Neuronal stem cell (in vitro differentiated cells): ENCODE results near the gene RASSF3.

Experiments
- DNase-seq: peaks from one replicate; pipeline ENCODE4 v3.0.0-alpha.2; 2013; ENCODE audit warnings: low spot score
- H2AFZ ChIP-seq: one replicate; pipeline ENCODE4 v1.6.1; 2013; ENCODE audit warnings: mild to moderate bottlenecking, low read length, inconsistent platforms
- H2AK5ac ChIP-seq: 2 replicates; pipeline ENCODE4 v1.6.1; 2013; ENCODE audit warnings: low read depth, mild to moderate bottlenecking, inconsistent platforms, low read length, moderate library complexity, mixed read lengths
- H2BK120ac ChIP-seq: 2 replicates; pipeline ENCODE4 v1.6.1; 2013; ENCODE audit warnings: low read depth, mild to moderate bottlenecking, inconsistent platforms, low read length, moderate library complexity, mixed read lengths
- H2BK12ac ChIP-seq: one replicate; pipeline ENCODE4 v1.6.1; 2013; ENCODE audit warnings: low read length, inconsistent platforms
- H2BK15ac ChIP-seq: 2 replicates; pipeline ENCODE4 v1.6.1; 2013; ENCODE audit warnings: mild to moderate bottlenecking, low read length, inconsistent platforms, mixed read lengths
- H2BK5ac ChIP-seq: one replicate; pipeline ENCODE4 v1.6.1; 2013; ENCODE audit warnings: inconsistent platforms, mild to moderate bottlenecking, low read length, moderate library complexity
- H3K14ac ChIP-seq: one replicate; pipeline ENCODE4 v1.6.1; 2013; ENCODE audit warnings: low read length, inconsistent platforms
- H3K18ac ChIP-seq: 2 replicates; pipeline ENCODE4 v1.6.1; 2013; ENCODE audit warnings: low read length, inconsistent platforms
- H3K23ac ChIP-seq: 2 replicates; pipeline ENCODE4 v1.6.1; 2013; ENCODE audit warnings: low read depth, mild to moderate bottlenecking, mixed read lengths, low read length, inconsistent platforms; ENCODE audit not compliant: poor library complexity
- H3K27ac ChIP-seq: replicated peaks from 3 replicates; pipeline ENCODE4 v1.5.1; 2013; ENCODE audit warnings: low read length, inconsistent platforms
- H3K27me3 ChIP-seq, 3 experiments: 2 replicates each; pipeline ENCODE4 v1.6.1; 2013; ENCODE audit warnings: low read length in 3 of 3, mild to moderate bottlenecking in 2 of 3, inconsistent platforms in 1 of 3, low read depth in 1 of 3, mixed read lengths in 1 of 3, moderate library complexity in 1 of 3; ENCODE audit not compliant: control insufficient read depth in 3 of 3, insufficient read depth in 3 of 3
- H3K36me3 ChIP-seq, 2 donors: replicated peaks in 1 of 2; 2 replicates each; pipeline ENCODE4 v1.6.1; 2013; ENCODE audit warnings: low read length in 2 of 2; ENCODE audit not compliant: control insufficient read depth in 2 of 2, insufficient read depth in 2 of 2
- H3K4ac ChIP-seq: 2 replicates; pipeline ENCODE4 v1.6.1; 2013; ENCODE audit warnings: inconsistent platforms, mild to moderate bottlenecking, low read length, moderate library complexity
- H3K4me1 ChIP-seq, 2 donors: 1 replicate in 1 of 2; 2 replicates in 1 of 2; pipeline ENCODE4 v1.6.1; 2013; ENCODE audit warnings: low read length in 2 of 2, low read depth in 1 of 2; ENCODE audit not compliant: control insufficient read depth in 2 of 2, insufficient read depth in 1 of 2
- H3K4me2 ChIP-seq: one replicate; pipeline ENCODE4 v1.6.1; 2013; ENCODE audit warnings: mild to moderate bottlenecking, low read length, inconsistent platforms; ENCODE audit not compliant: insufficient read depth, poor library complexity, severe bottlenecking
- H3K4me3 ChIP-seq, 2 donors: 2 replicates each; pipeline ENCODE4 v1.5.1; 2013; ENCODE audit warnings: low read length in 2 of 2, mild to moderate bottlenecking in 2 of 2, inconsistent platforms in 1 of 2, moderate library complexity in 1 of 2
- H3K79me1 ChIP-seq: one replicate; pipeline ENCODE4 v1.6.1; 2013; ENCODE audit warnings: low read depth, mild to moderate bottlenecking, inconsistent platforms, low read length, moderate library complexity
- H3K9ac ChIP-seq: one replicate; pipeline ENCODE4 v1.6.1; 2013; ENCODE audit warnings: mild to moderate bottlenecking, low read depth, low read length, inconsistent platforms; ENCODE audit not compliant: poor library complexity
- H3K9me3 ChIP-seq, 2 donors: replicated peaks in 1 of 2; 2 replicates each; pipeline versions ENCODE3 to v1.6.1; 2013; ENCODE audit warnings: low read length in 2 of 2, mild to moderate bottlenecking in 2 of 2, inconsistent platforms in 1 of 2, low read depth in 1 of 2, mixed read lengths in 1 of 2, moderate library complexity in 1 of 2; ENCODE audit not compliant: control insufficient read depth in 2 of 2, insufficient read depth in 1 of 2
- H4K8ac ChIP-seq: one replicate; pipeline ENCODE4 v1.6.1; 2013; ENCODE audit warnings: low read depth, mild to moderate bottlenecking, inconsistent platforms, low read length, moderate library complexity
- H4K91ac ChIP-seq: one replicate; pipeline ENCODE4 v1.6.1; 2013; ENCODE audit warnings: low read length, low read depth, mild to moderate bottlenecking, inconsistent platforms; ENCODE audit not compliant: poor library complexity
- WGBS, 2 donors: extraction: QIAGEN DNeasy Blood & Tissue Kit; methylation state at CpG; one replicate each; pipeline ENCODE4 v1.1.7; 2013; ENCODE audit warnings: missing lambda C conversion rate in 2 of 2, mixed read lengths in 1 of 2; ENCODE audit not compliant: insufficient read length in 2 of 2, insufficient replicate concordance in 1 of 2; ENCODE audit errors: extremely low coverage in 2 of 2; 5-methylcytosine and 5-hydroxymethylcytosine counted together

RASSF3 gene

DNA sequence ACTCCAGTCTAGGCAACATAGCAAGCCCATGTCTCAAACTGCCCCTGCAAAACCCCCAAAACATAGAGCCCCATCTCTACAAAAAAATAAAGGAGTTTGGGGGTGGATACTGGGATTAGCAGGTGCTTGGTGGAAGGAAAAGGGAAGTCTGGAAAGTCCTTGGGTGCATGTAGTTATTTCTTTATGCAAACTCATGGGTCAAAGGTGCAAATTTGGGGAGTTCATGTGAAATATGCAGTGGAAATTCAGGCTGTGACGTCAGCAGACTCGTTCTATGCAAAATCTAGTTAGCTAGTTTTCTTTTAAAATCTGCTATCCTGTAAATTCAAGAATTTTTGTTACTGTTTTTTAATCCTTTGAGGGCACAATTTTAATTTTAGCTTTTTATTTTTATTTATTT, 97.6 kb downstream of the RASSF3 start:
- Histone ChIP-seq H3K23ac (no peak overlapping the region), H3K4me2 (no peak overlapping the region), H3K4me1 (no peaks in the 10 kb centered on the region), H3K79me1 (no peaks in the 10 kb centered on the region), H2BK12ac (no peak overlapping the region), H3K4ac (no peak overlapping the region), H2BK5ac (no peak overlapping the region), H2AFZ (no peak overlapping the region), H2BK120ac (no peak overlapping the region), H3K27me3 (no peaks in the 10 kb centered on the region), H3K9ac (no peak overlapping the region), H3K27ac (no peak overlapping the region), H3K36me3 (peaks cover 0 to 4% of the 10 kb centered on the region in 2 donors), H4K8ac (no peak overlapping the region), H3K9me3 (no peaks in the 10 kb centered on the region), H2AK5ac (no peak overlapping the region), H3K14ac (no peak overlapping the region), H2BK15ac (no peak overlapping the region), H3K4me3 (no peak overlapping the region), H4K91ac (no peak overlapping the region), H3K18ac (no peak overlapping the region)
- no CpG with 5 or more reads among the region's 2 CpGs for WGBS, 2 donors
- no peak for DNase-seq

DNA sequence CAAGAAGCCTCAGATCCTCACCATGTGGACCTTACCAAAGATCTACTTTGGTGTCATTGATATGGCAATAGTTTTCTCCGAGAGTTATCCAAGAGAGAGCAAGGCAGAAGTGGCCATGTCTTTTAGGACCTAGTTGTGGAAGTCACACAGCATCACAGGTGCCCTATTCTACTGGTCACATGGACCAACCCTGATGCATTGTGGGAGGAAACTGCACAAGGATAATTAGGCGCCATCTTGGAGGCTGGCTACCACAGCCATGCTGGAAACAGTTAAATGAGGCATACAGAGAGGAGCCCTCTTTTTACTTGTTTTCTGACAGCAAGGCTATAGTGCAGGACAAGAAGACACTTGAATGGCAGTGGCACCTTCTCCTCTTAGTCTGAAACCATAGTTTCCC, 99.1 kb downstream of the RASSF3 start:
- H4K91ac ChIP-seq = no peak overlapping the region
- H3K79me1 ChIP-seq = no peaks in the 10 kb centered on the region
- H3K4me3 ChIP-seq = no peak overlapping the region
- H3K4ac ChIP-seq = no peak overlapping the region
- H2BK12ac ChIP-seq = no peak overlapping the region
- no peak overlapping the region for H3K14ac ChIP-seq
- H3K23ac ChIP-seq = no peak overlapping the region
- H3K18ac ChIP-seq = no peak overlapping the region
- H2AK5ac ChIP-seq = no peak overlapping the region
- H3K9me3 ChIP-seq = no peaks in the 10 kb centered on the region
- H3K4me2 ChIP-seq = no peak overlapping the region
- no peak overlapping the region for H2BK120ac ChIP-seq
- H3K36me3 ChIP-seq = peaks cover 0 to 9% of the 10 kb centered on the region in 2 donors
- no peak overlapping the region for H4K8ac ChIP-seq
- H3K27ac ChIP-seq = no peak overlapping the region
- no peak overlapping the region for H2AFZ ChIP-seq
- no peaks in the 10 kb centered on the region for H3K4me1 ChIP-seq
- no peak overlapping the region for H3K9ac ChIP-seq
- no peak overlapping the region for H2BK15ac ChIP-seq
- DNase-seq = no peak
- H3K27me3 ChIP-seq = no peaks in the 10 kb centered on the region
- no CpG with 5 or more reads among the region's 2 CpGs for WGBS, 2 donors
- H2BK5ac ChIP-seq = no peak overlapping the region

DNA sequence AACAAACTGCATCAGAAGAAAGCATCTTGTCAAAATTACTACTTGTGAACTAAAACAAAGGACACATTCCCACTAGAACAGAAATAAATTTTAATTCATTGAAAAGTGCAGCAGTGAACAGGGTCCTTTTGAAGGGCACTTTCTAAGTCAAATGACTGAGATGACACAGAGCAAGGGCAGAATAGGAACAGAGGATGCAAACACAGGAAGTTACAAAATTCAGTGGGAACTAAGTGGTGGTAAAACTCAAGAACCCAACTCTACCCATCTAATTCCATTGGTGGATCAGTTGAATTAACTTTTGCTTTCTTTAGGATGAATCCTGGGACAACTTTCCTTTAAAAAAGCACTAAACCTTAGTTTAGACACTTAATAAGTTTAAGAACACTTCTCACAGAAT, 103.1 kb downstream of the RASSF3 start:
- H3K18ac ChIP-seq = no peak overlapping the region

DNA sequence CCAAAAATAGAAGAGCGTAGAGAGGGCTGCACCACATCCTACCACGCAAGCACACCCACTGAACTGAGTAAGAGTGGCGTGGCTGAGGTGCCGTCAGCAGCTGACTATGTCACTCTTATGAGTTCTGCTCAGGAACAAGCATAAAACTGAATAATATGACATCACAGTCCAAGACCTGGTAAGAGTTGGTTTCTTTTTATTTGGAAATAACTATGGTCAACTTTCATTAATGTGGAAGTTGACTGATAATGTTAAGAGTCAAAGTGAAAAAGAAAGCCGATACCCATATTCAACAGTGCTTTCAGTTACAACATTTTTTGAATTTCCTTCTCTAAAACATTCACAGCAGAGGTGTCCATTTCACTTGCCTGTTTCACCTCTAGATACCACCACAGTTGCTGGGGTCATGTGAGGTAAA, 104.3 kb downstream of the RASSF3 start:
- Histone ChIP-seq H2BK15ac (no peak overlapping the region), H3K4me2 (no peak overlapping the region), H2BK120ac (no peak overlapping the region), H2BK5ac (no peak overlapping the region), H3K23ac (no peak overlapping the region), H3K18ac (no peak overlapping the region), H3K4ac (no peak overlapping the region), H4K91ac (no peak overlapping the region), H3K27me3 (no peaks in the 10 kb centered on the region), H2AK5ac (no peak overlapping the region), H3K14ac (no peak overlapping the region), H3K9ac (no peak overlapping the region), H4K8ac (no peak overlapping the region), H3K4me3 (no peak overlapping the region), H3K9me3 (no peaks in the 10 kb centered on the region), H3K36me3 (peaks cover 4 to 51% of the 10 kb centered on the region in 2 donors), H3K4me1 (no peaks in the 10 kb centered on the region), H3K79me1 (no peaks in the 10 kb centered on the region), H2AFZ (no peak overlapping the region), H2BK12ac (no peak overlapping the region), H3K27ac (no peak overlapping the region)
- no CpG with 5 or more reads among the region's 5 CpGs for WGBS, 2 donors
- DNase-seq = no peak

More for the DNA sequence above, 103.1 kb downstream of the RASSF3 start:
- Histone ChIP-seq H2BK5ac (no peak overlapping the region), H3K4ac (no peak overlapping the region), H3K27me3 (no peaks in the 10 kb centered on the region), H3K14ac (no peak overlapping the region), H4K8ac (no peak overlapping the region), H3K23ac (no peak overlapping the region), H3K79me1 (no peaks in the 10 kb centered on the region), H2AK5ac (no peak overlapping the region), H2BK15ac (no peak overlapping the region), H3K4me3 (no peak overlapping the region), H2BK12ac (no peak overlapping the region), H3K9me3 (no peaks in the 10 kb centered on the region), H3K4me2 (no peak overlapping the region), H3K27ac (no peak overlapping the region), H2AFZ (no peak overlapping the region), H3K9ac (no peak overlapping the region), H3K4me1 (no peaks in the 10 kb centered on the region), H4K91ac (no peak overlapping the region), H2BK120ac (no peak overlapping the region), H3K36me3 (peaks cover 4 to 41% of the 10 kb centered on the region in 2 donors)
- DNase-seq = no peak
